ENCODE results near the gene MIOS.

The MIOS gene

GRCh38 chr7:7641129-7641663, 74.5 kb downstream of the MIOS start:
- peaks cover 27% of the 10 kb centered on the region for H3K36me3 ChIP-seq (ENCODE audit: insufficient read depth, insufficient read length, low read length)
- H3K9ac ChIP-seq (ENCODE audit: insufficient read length, low read depth): peak overlapping the region; percentile 84
- no peak for TF ChIP-seq ZNF274 (IDR thresholded peaks at IDR 0.05; ENCODE audit: low read depth, low read length)
- TF ChIP-seq YY1 (IDR thresholded peaks at IDR 0.05; ENCODE audit: insufficient read depth, insufficient read length): no peak
- TF ChIP-seq SUZ12 (IDR thresholded peaks at IDR 0.05; ENCODE audit: extremely low read depth, insufficient read depth, insufficient read length): no peak
- H3K27me3 ChIP-seq (ENCODE audit: insufficient read depth, insufficient read length): no peaks in the 10 kb centered on the region
- peak overlapping the region; percentile 84 for H3K4me3 ChIP-seq (ENCODE audit: insufficient read length, low read depth)
- no peaks in the 10 kb centered on the region for H3K4me1 ChIP-seq (ENCODE audit: insufficient read depth, insufficient read length)
- H3K9me3 ChIP-seq (ENCODE audit: insufficient read depth, low read length): 0 out of 2 replicates have a peak, but pooled peaks cover 3% of the 10 kb centered on the region
- peak; percentile 38 for DNase-seq (ENCODE audit: low read depth, low spot score)

- no peak for DNase-seq (ENCODE audit: low read depth, low spot score)
- H3K9ac ChIP-seq (ENCODE audit: insufficient read length, low read depth): peak overlapping the region; percentile 84
- H3K4me3 ChIP-seq (ENCODE audit: insufficient read length, low read depth): peak overlapping the region; percentile 5
Measured at GRCh38 chr7:7642081-7642480, 75.4 kb downstream of the MIOS start.

GRCh38 chr7:7647495-7648036, 80.9 kb downstream of the MIOS start:
- no peak overlapping the region for H3K4me3 ChIP-seq (ENCODE audit: insufficient read length, low read depth)
- no peaks in the 10 kb centered on the region for H3K4me1 ChIP-seq (ENCODE audit: insufficient read depth, insufficient read length)
- H3K36me3 ChIP-seq (ENCODE audit: insufficient read depth, insufficient read length, low read length): peaks cover 2% of the 10 kb centered on the region
- H3K9ac ChIP-seq (ENCODE audit: insufficient read length, low read depth): no peak overlapping the region
- TF ChIP-seq YY1 (IDR thresholded peaks at IDR 0.05; ENCODE audit: insufficient read depth, insufficient read length) (no peak), ZNF274 (IDR thresholded peaks at IDR 0.05; ENCODE audit: low read depth, low read length) (no peak), SUZ12 (IDR thresholded peaks at IDR 0.05; ENCODE audit: extremely low read depth, insufficient read depth, insufficient read length) (no peak)
- H3K27me3 ChIP-seq (ENCODE audit: insufficient read depth, insufficient read length): no peaks in the 10 kb centered on the region
- H3K9me3 ChIP-seq (ENCODE audit: insufficient read depth, low read length): 0 out of 2 replicates have a peak, but pooled peaks cover 3% of the 10 kb centered on the region
- DNase-seq (ENCODE audit: low read depth, low spot score): no peak

More at GRCh38 chr7:7642081-7642480, 75.4 kb downstream of the MIOS start:
- TF ChIP-seq YY1 (IDR thresholded peaks at IDR 0.05; ENCODE audit: insufficient read depth, insufficient read length) (no peak), SUZ12 (IDR thresholded peaks at IDR 0.05; ENCODE audit: extremely low read depth, insufficient read depth, insufficient read length) (no peak), ZNF274 (IDR thresholded peaks at IDR 0.05; ENCODE audit: low read depth, low read length) (no peak)
- H3K9me3 ChIP-seq (ENCODE audit: insufficient read depth, low read length): 0 out of 2 replicates have a peak, but pooled peaks cover 3% of the 10 kb centered on the region
- no peaks in the 10 kb centered on the region for H3K27me3 ChIP-seq (ENCODE audit: insufficient read depth, insufficient read length)
- H3K36me3 ChIP-seq (ENCODE audit: insufficient read depth, insufficient read length, low read length): peaks cover 20% of the 10 kb centered on the region
- H3K4me1 ChIP-seq (ENCODE audit: insufficient read depth, insufficient read length): no peaks in the 10 kb centered on the region

GRCh38 chr7:7650682-7651206, 84.1 kb downstream of the MIOS start:
- Histone ChIP-seq H3K4me3 (ENCODE audit: insufficient read length, low read depth) (no peak overlapping the region), H3K9ac (ENCODE audit: insufficient read length, low read depth) (no peak overlapping the region), H3K9me3 (ENCODE audit: insufficient read depth, low read length) (0 out of 2 replicates have a peak, but pooled peaks cover 3% of the 10 kb centered on the region), H3K4me1 (ENCODE audit: insufficient read depth, insufficient read length) (no peaks in the 10 kb centered on the region), H3K27me3 (ENCODE audit: insufficient read depth, insufficient read length) (no peaks in the 10 kb centered on the region), H3K36me3 (ENCODE audit: insufficient read depth, insufficient read length, low read length) (peaks cover 2% of the 10 kb centered on the region)
- no peak for DNase-seq (ENCODE audit: low read depth, low spot score)
- no peak for TF ChIP-seq YY1 (IDR thresholded peaks at IDR 0.05; ENCODE audit: insufficient read depth, insufficient read length)
- TF ChIP-seq SUZ12 (IDR thresholded peaks at IDR 0.05; ENCODE audit: extremely low read depth, insufficient read depth, insufficient read length): no peak
- TF ChIP-seq ZNF274 (IDR thresholded peaks at IDR 0.05; ENCODE audit: low read depth, low read length): no peak

- Histone ChIP-seq H3K9me3 (ENCODE audit: insufficient read depth, low read length) (no peaks in the 10 kb centered on the region), H3K36me3 (ENCODE audit: insufficient read depth, insufficient read length, low read length) (no peaks in the 10 kb centered on the region), H3K4me1 (ENCODE audit: insufficient read depth, insufficient read length) (no peaks in the 10 kb centered on the region), H3K9ac (ENCODE audit: insufficient read length, low read depth) (no peak overlapping the region), H3K4me3 (ENCODE audit: insufficient read length, low read depth) (no peak overlapping the region), H3K27me3 (ENCODE audit: insufficient read depth, insufficient read length) (no peaks in the 10 kb centered on the region)
- no peak for TF ChIP-seq ZNF274 (IDR thresholded peaks at IDR 0.05; ENCODE audit: low read depth, low read length)
- TF ChIP-seq SUZ12 (IDR thresholded peaks at IDR 0.05; ENCODE audit: extremely low read depth, insufficient read depth, insufficient read length): no peak
- TF ChIP-seq YY1 (IDR thresholded peaks at IDR 0.05; ENCODE audit: insufficient read depth, insufficient read length): no peak
- DNase-seq (ENCODE audit: low read depth, low spot score): no peak
Measured at GRCh38 chr7:7651479-7651878, 84.8 kb downstream of the MIOS start.

GRCh38 chr7:7652798-7653540, 86.3 kb downstream of the MIOS start:
- no peak for DNase-seq (ENCODE audit: low read depth, low spot score)
- TF ChIP-seq YY1 (IDR thresholded peaks at IDR 0.05; ENCODE audit: insufficient read depth, insufficient read length) (no peak), SUZ12 (IDR thresholded peaks at IDR 0.05; ENCODE audit: extremely low read depth, insufficient read depth, insufficient read length) (no peak), ZNF274 (IDR thresholded peaks at IDR 0.05; ENCODE audit: low read depth, low read length) (no peak)
- Histone ChIP-seq H3K9me3 (ENCODE audit: insufficient read depth, low read length) (no peaks in the 10 kb centered on the region), H3K4me1 (ENCODE audit: insufficient read depth, insufficient read length) (no peaks in the 10 kb centered on the region), H3K36me3 (ENCODE audit: insufficient read depth, insufficient read length, low read length) (no peaks in the 10 kb centered on the region), H3K9ac (ENCODE audit: insufficient read length, low read depth) (no peak overlapping the region), H3K27me3 (ENCODE audit: insufficient read depth, insufficient read length) (no peaks in the 10 kb centered on the region), H3K4me3 (ENCODE audit: insufficient read length, low read depth) (no peak overlapping the region)

Data from NT2/D1 (cell line).